Astrocyte (in vitro differentiated cells and primary cell): ENCODE data around the gene CDH5. TPM values are rescaled to one million over a fixed set of nuclear protein-coding genes. Genes with fewer than 3 reads are reported as not detected.

Source experiments
- DNase-seq: peaks from one replicate; pipeline ENCODE4 v3.0.0-alpha.2; 2010; ENCODE audit warnings: low read depth
- FAIRE-seq: peaks from 2 replicates; lab custom pipeline; 2011; peaks lifted over from hg19 to GRCh38; lab: Jason Lieb, UNC
- H2AFZ ChIP-seq: 2 replicates; pipeline ENCODE4 v1.6.0; 2012; ENCODE audit warnings: low read depth, low read length, inconsistent platforms
- H3K27ac ChIP-seq: 2 replicates; pipeline ENCODE4 v1.5.1; 2011; ENCODE audit warnings: low read depth, low read length, inconsistent platforms
- H3K27me3 ChIP-seq: 2 replicates; pipeline ENCODE4 v1.6.0; 2011; ENCODE audit warnings: low read length, inconsistent platforms; ENCODE audit not compliant: insufficient read depth
- H3K36me3 ChIP-seq: 2 replicates; pipeline ENCODE4 v1.5.1; 2011; ENCODE audit warnings: low read length, inconsistent platforms; ENCODE audit not compliant: insufficient read depth
- H3K4me1 ChIP-seq: 2 replicates; pipeline ENCODE4 v1.5.1; 2011; ENCODE audit warnings: low read length, inconsistent platforms; ENCODE audit not compliant: insufficient read depth
- H3K4me2 ChIP-seq: 2 replicates; pipeline ENCODE4 v1.6.0; 2012; ENCODE audit warnings: low read length, inconsistent platforms
- H3K4me3 ChIP-seq: 2 replicates; pipeline ENCODE4 v1.5.1; 2011; ENCODE audit warnings: low read depth, mild to moderate bottlenecking, low read length, inconsistent platforms; ENCODE audit not compliant: insufficient read depth
- H3K79me2 ChIP-seq: 2 replicates; pipeline ENCODE4 v1.6.0; 2012; ENCODE audit warnings: mild to moderate bottlenecking, low read length, inconsistent platforms; ENCODE audit not compliant: insufficient read depth
- H3K9ac ChIP-seq: 2 replicates; pipeline ENCODE4 v1.6.0; 2012; ENCODE audit warnings: mild to moderate bottlenecking, low read length, inconsistent platforms
- H3K9me3 ChIP-seq: 2 replicates; pipeline ENCODE4 v1.5.1; 2012; ENCODE audit warnings: low read depth, mild to moderate bottlenecking, low read length, inconsistent platforms; ENCODE audit not compliant: insufficient read depth
- H4K20me1 ChIP-seq: 2 replicates; pipeline ENCODE4 v1.6.0; 2012; ENCODE audit warnings: low read length, inconsistent platforms; ENCODE audit not compliant: insufficient read depth
- H3K27ac Mint-ChIP-seq: one replicate; pipeline ENCODE4 v1.8.0; 2021; ENCODE audit warnings: mild to moderate bottlenecking, mixed read lengths; ENCODE audit not compliant: unreplicated experiment
- H3K27me3 Mint-ChIP-seq: one replicate; pipeline ENCODE4 v1.8.0; 2021; ENCODE audit warnings: low read depth, mixed read lengths; ENCODE audit not compliant: unreplicated experiment
- H3K36me3 Mint-ChIP-seq: one replicate; pipeline ENCODE4 v1.8.0; 2021; ENCODE audit warnings: low read depth, mixed read lengths; ENCODE audit not compliant: unreplicated experiment
- H3K4me1 Mint-ChIP-seq: one replicate; pipeline ENCODE4 v1.8.0; 2021; ENCODE audit warnings: low read depth, mixed read lengths; ENCODE audit not compliant: unreplicated experiment
- H3K4me3 Mint-ChIP-seq: one replicate; pipeline ENCODE4 v1.8.0; 2021; ENCODE audit warnings: mild to moderate bottlenecking, moderate library complexity, mixed read lengths; ENCODE audit not compliant: unreplicated experiment
- H3K9me3 Mint-ChIP-seq: one replicate; pipeline ENCODE4 v1.8.0; 2021; ENCODE audit warnings: mild to moderate bottlenecking, mixed read lengths; ENCODE audit not compliant: unreplicated experiment
- CTCF ChIP-seq: IDR thresholded peaks from 2 replicates; pipeline ENCODE4 v1.5.1; 2011; ENCODE audit warnings: low read depth, mild to moderate bottlenecking, inconsistent platforms, low read length, moderate library complexity; ENCODE audit not compliant: insufficient read depth
- EZH2 ChIP-seq: IDR thresholded peaks from 2 replicates; pipeline ENCODE4 v1.6.1; 2012; ENCODE audit warnings: mild to moderate bottlenecking, low read length, inconsistent platforms; ENCODE audit not compliant: insufficient read depth
- total RNA-seq: library from RNA; stranded (reverse); gene quantifications from 2 replicates; pipeline ENCODE4 v1.2.1, GENCODE V29; 2021

Gene CDH5
- total RNA-seq, 1 donor from 2014 or later = 0.30 TPM

GRCh38 chr16:66403531-66404145 is 37.1 kb downstream of the CDH5 start:
- DNase-seq (no peak), FAIRE-seq (no peak)
- peaks cover 4% of the 10 kb centered on the region for H3K36me3 Mint-ChIP-seq
- H3K4me2 ChIP-seq = no peak overlapping the region
- H3K27ac ChIP-seq = no peak overlapping the region
- TF ChIP-seq EZH2 (no peak), CTCF (no peak)
- H3K4me3 Mint-ChIP-seq = no peak overlapping the region
- H3K27ac Mint-ChIP-seq = no peak overlapping the region
- H3K9me3 Mint-ChIP-seq = peaks cover 3% of the 10 kb centered on the region
- no peaks in the 10 kb centered on the region for H3K36me3 ChIP-seq
- H2AFZ ChIP-seq = no peak overlapping the region
- H3K4me1 ChIP-seq = peaks cover 14% of the 10 kb centered on the region
- H3K27me3 Mint-ChIP-seq = peaks cover 14% of the 10 kb centered on the region
- peaks cover 7% of the 10 kb centered on the region for H3K9me3 ChIP-seq
- H3K27me3 ChIP-seq = no peaks in the 10 kb centered on the region
- H4K20me1 ChIP-seq = no peaks in the 10 kb centered on the region
- peaks cover 12% of the 10 kb centered on the region for H3K4me1 Mint-ChIP-seq
- no peaks in the 10 kb centered on the region for H3K79me2 ChIP-seq
- H3K9ac ChIP-seq = no peak overlapping the region
- H3K4me3 ChIP-seq = no peak overlapping the region

- no peak overlapping the region for H3K4me2 ChIP-seq
- no peak overlapping the region for H2AFZ ChIP-seq
- peaks cover 21% of the 10 kb centered on the region for H3K4me1 Mint-ChIP-seq
- no peaks in the 10 kb centered on the region for H3K79me2 ChIP-seq
- TF ChIP-seq CTCF (no peak), EZH2 (no peak)
- peaks cover 3% of the 10 kb centered on the region for H3K9me3 Mint-ChIP-seq
- H3K4me1 ChIP-seq = peaks cover 18% of the 10 kb centered on the region
- no peak overlapping the region for H3K27ac Mint-ChIP-seq
- H3K36me3 ChIP-seq = no peaks in the 10 kb centered on the region
- no peak overlapping the region for H3K4me3 Mint-ChIP-seq
- FAIRE-seq = no peak
- no peak overlapping the region for H3K9ac ChIP-seq
- peaks cover 4% of the 10 kb centered on the region for H3K36me3 Mint-ChIP-seq
- no peak overlapping the region for H3K27ac ChIP-seq
- peaks cover 14% of the 10 kb centered on the region for H3K27me3 Mint-ChIP-seq
- H4K20me1 ChIP-seq = no peaks in the 10 kb centered on the region
- H3K4me3 ChIP-seq = no peak overlapping the region
- H3K27me3 ChIP-seq = no peaks in the 10 kb centered on the region
- peaks cover 7% of the 10 kb centered on the region for H3K9me3 ChIP-seq
- no peak for DNase-seq
These were observed 38.7 kb downstream of the CDH5 start for GRCh38 chr16:66405057-66405783.
